Measurements from ENCODE around the gene PAQR8. TPM values are rescaled to one million over a fixed set of nuclear protein-coding genes. Genes with fewer than 3 reads are reported as not detected.
A peak's percentile ranks its signal among the peaks of the same experiment; 100 is the strongest.

Gene PAQR8
- total and polyA plus RNA-seq, 2 of the 13 experiments (the other 11 are each of a cell fraction or from before 2014, with no cell fraction given): 37.7 to 50.7 TPM

DNA sequence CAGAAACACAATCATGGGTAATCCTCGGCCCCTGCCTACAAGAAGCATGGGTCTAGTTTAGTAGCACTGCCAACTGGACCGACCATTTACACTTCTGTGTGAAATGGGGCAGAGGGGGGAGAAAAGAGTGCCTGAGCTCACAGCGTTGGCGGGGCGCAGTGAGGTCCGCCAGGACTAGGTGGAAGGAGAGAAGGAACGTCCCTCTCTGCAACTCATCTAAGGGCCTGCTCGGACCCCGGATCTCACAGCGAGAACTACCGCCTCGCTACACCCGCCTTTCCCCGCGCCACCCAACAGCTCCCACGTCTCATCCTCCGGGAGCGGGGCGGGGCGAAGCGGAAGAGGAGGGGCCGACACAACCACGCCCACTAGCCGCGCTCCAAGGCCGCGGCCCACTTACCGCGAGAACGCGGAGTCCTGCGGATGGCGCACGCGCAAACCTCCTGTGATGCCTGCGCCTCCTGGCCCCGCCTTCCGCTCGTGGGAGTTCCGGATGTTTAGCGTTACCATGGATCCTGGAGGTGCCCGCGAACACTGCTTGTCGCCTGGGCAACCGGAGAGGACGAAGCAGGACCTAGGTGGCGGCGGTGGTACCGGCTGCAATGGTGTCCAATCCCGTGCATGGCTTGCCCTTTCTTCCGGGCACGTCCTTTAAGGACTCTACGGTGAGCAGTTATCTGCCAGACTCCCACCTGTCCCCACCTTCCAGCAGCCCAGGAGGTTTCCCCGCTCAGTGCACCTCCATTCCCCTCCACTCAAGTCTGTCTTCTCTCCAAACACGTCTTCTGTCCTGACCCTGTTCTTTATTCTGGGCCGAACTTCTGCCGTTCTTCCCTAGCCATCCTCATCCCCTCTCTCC is 58.1 kb downstream of the PAQR8 start, which contains the start of gene EFHC1 (continued):
- TF ChIP-seq, protein P1, sequence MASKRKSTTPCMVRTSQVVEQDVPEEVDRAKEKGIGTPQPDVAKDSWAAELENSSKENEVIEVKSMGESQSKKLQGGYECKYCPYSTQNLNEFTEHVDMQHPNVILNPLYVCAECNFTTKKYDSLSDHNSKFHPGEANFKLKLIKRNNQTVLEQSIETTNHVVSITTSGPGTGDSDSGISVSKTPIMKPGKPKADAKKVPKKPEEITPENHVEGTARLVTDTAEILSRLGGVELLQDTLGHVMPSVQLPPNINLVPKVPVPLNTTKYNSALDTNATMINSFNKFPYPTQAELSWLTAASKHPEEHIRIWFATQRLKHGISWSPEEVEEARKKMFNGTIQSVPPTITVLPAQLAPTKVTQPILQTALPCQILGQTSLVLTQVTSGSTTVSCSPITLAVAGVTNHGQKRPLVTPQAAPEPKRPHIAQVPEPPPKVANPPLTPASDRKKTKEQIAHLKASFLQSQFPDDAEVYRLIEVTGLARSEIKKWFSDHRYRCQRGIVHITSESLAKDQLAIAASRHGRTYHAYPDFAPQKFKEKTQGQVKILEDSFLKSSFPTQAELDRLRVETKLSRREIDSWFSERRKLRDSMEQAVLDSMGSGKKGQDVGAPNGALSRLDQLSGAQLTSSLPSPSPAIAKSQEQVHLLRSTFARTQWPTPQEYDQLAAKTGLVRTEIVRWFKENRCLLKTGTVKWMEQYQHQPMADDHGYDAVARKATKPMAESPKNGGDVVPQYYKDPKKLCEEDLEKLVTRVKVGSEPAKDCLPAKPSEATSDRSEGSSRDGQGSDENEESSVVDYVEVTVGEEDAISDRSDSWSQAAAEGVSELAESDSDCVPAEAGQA (IDR thresholded peaks at IDR 0.05; ENCODE audit: low read depth): peak; percentile 23; the same call in 1 of the 2 replicates
- TF ChIP-seq, protein P1 (CRISPR knock-in tag; IDR thresholded peaks at IDR 0.05; ENCODE audit: borderline replicate concordance): no peak
- peak; percentile 80; the same call in 1 of the 2 replicates for TF ChIP-seq ZNF350 (CRISPR knock-in tag; IDR thresholded peaks at IDR 0.05; ENCODE audit: borderline replicate concordance, low read depth)
- TF ChIP-seq, protein P2, sequence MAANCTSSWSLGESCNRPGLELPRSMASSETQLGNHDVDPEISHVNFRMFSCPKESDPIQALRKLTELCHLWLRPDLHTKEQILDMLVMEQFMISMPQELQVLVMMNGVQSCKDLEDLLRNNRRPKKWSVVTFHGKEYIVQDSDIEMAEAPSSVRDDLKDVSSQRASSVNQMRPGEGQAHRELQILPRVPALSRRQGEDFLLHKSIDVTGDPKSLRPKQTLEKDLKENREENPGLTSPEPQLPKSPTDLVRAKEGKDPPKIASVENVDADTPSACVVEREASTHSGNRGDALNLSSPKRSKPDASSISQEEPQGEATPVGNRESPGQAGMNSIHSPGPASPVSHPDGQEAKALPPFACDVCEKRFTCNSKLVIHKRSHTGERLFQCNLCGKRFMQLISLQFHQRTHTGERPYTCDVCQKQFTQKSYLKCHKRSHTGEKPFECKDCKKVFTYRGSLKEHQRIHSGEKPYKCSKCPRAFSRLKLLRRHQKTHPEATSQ (CRISPR knock-in tag; IDR thresholded peaks at IDR 0.05; ENCODE audit: borderline replicate concordance): peak; percentile 78; the same call in 1 of the 2 replicates
- TF ChIP-seq, protein P3, sequence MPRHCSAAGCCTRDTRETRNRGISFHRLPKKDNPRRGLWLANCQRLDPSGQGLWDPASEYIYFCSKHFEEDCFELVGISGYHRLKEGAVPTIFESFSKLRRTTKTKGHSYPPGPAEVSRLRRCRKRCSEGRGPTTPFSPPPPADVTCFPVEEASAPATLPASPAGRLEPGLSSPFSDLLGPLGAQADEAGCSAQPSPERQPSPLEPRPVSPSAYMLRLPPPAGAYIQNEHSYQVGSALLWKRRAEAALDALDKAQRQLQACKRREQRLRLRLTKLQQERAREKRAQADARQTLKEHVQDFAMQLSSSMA (CRISPR knock-in tag; IDR thresholded peaks at IDR 0.05): peak; percentile 88
- TF ChIP-seq EEA1 (CRISPR knock-in tag; IDR thresholded peaks at IDR 0.05; ENCODE audit: borderline replicate concordance): no peak
- 0 out of 2 replicates have a peak, but pooled peaks have one; percentile 48 for TF ChIP-seq XBP1 (CRISPR knock-in tag; IDR thresholded peaks at IDR 0.05)
- TF ChIP-seq, protein P4, sequence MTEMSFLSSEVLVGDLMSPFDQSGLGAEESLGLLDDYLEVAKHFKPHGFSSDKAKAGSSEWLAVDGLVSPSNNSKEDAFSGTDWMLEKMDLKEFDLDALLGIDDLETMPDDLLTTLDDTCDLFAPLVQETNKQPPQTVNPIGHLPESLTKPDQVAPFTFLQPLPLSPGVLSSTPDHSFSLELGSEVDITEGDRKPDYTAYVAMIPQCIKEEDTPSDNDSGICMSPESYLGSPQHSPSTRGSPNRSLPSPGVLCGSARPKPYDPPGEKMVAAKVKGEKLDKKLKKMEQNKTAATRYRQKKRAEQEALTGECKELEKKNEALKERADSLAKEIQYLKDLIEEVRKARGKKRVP (CRISPR knock-in tag; IDR thresholded peaks at IDR 0.05): 0 out of 4 replicates have a peak, but pooled peaks of 1 of the 2 experiments have one; percentile 9
- peak; percentile 83; the same call in 1 of the 2 replicates for TF ChIP-seq HOXA5 (CRISPR knock-in tag; IDR thresholded peaks at IDR 0.05)
- TF ChIP-seq SRSF1 (optimal IDR thresholded peaks at IDR 0.05; ENCODE audit: low read depth, low read length): peak; percentile 38
- TF ChIP-seq ZNF251 (CRISPR knock-in tag; IDR thresholded peaks at IDR 0.05): peak; percentile 83; the same call in 1 of the 2 replicates
- peak; percentile 72 for TF ChIP-seq RAD21 (CRISPR knock-in tag; IDR thresholded peaks at IDR 0.05)
- peak; percentile 72; the same call in 1 of the 2 replicates for TF ChIP-seq FOXK2 (IDR thresholded peaks at IDR 0.05)
- peak; percentile 95 for TF ChIP-seq TAF1 (CRISPR knock-in tag; IDR thresholded peaks at IDR 0.05)
- TF ChIP-seq, protein P5, sequence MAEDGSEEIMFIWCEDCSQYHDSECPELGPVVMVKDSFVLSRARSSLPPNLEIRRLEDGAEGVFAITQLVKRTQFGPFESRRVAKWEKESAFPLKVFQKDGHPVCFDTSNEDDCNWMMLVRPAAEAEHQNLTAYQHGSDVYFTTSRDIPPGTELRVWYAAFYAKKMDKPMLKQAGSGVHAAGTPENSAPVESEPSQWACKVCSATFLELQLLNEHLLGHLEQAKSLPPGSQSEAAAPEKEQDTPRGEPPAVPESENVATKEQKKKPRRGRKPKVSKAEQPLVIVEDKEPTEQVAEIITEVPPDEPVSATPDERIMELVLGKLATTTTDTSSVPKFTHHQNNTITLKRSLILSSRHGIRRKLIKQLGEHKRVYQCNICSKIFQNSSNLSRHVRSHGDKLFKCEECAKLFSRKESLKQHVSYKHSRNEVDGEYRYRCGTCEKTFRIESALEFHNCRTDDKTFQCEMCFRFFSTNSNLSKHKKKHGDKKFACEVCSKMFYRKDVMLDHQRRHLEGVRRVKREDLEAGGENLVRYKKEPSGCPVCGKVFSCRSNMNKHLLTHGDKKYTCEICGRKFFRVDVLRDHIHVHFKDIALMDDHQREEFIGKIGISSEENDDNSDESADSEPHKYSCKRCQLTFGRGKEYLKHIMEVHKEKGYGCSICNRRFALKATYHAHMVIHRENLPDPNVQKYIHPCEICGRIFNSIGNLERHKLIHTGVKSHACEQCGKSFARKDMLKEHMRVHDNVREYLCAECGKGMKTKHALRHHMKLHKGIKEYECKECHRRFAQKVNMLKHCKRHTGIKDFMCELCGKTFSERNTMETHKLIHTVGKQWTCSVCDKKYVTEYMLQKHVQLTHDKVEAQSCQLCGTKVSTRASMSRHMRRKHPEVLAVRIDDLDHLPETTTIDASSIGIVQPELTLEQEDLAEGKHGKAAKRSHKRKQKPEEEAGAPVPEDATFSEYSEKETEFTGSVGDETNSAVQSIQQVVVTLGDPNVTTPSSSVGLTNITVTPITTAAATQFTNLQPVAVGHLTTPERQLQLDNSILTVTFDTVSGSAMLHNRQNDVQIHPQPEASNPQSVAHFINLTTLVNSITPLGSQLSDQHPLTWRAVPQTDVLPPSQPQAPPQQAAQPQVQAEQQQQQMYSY (CRISPR knock-in tag; IDR thresholded peaks at IDR 0.05): peak; percentile 74; the same call in 1 of the 2 replicates
